Measurements from ENCODE around the gene PDE1A. TPM values are rescaled to one million over a fixed set of nuclear protein-coding genes. Genes with fewer than 3 reads are reported as not detected.
"Not testable (repeated sequence)": the region's sequence is repeated elsewhere in the genome, so short reads cannot be mapped to it uniquely, and the experiment has no call there.

Gene PDE1A
- total and polyA plus RNA-seq, 10 of the 15 experiments (the other 5 are each of a cell fraction or from before 2014, with no cell fraction given) = 1.1 TPM; not detected in 9

DNA sequence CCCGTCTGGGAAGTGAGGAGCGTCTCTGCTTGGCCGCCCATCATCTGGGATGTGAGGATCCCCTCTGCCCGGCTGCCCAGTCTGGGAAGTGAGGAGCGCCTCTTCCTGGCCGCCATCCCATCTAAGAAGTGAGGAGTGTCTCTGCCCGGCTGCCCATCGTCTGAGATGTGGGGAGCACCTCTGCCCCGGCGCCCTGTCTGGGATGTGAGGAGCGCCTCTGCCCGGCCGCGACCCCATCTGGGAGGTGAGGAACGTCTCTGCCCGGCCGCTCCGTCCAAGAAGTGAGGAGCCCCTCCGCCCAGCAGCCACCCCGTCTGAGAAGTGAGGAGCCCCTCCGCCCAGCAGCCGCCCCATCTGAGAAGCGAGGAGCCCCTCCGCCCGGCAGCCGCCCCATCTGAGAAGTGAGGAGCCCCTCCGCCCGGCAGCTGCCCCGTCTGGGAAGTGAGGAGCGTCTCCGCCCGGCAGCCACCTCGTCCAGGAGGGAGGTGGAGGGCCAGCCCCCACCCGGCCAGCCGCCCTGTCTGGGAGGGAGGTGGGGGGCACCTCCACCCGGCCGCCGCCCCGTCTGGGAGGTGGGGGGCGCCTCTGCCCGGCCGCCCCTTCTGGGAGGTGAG lies 40.5 kb downstream of the PDE1A start:
- H3K36me3 ChIP-seq (ENCODE audit: control insufficient read depth in 2 of 2, insufficient read depth in 2 of 2, low read length in 1 of 2); H3K4me3 ChIP-seq; H3K9me3 ChIP-seq (replicated peaks; ENCODE audit: control insufficient read depth, insufficient read depth, low read length); BruUV-seq (replicated peaks); DNase-seq (ENCODE audit: low read depth, low spot score); H3K27me3 ChIP-seq (replicated peaks in 1 of 2; ENCODE audit: control insufficient read depth in 2 of 2, insufficient read depth in 2 of 2, low read length in 1 of 2); H3K79me2 ChIP-seq (ENCODE audit: control insufficient read depth, insufficient read depth, low read length); FAIRE-seq; SMC1A ChIA-PET (ENCODE audit: uncharacterized antibody, unreplicated experiment); POLR2A ChIA-PET; H3K27ac ChIP-seq (ENCODE audit: control insufficient read depth, insufficient read depth); H3K4me1 ChIP-seq (ENCODE audit: control insufficient read depth, insufficient read depth, low read length); H3K9ac ChIP-seq (ENCODE audit: control insufficient read depth, insufficient read depth, low read length); ATAC-seq; H3K4me2 ChIP-seq (ENCODE audit: control insufficient read depth, insufficient read depth); in situ Hi-C loops (cut with MboI); H2AFZ ChIP-seq (ENCODE audit: control insufficient read depth, low read depth, low read length); RAD21 ChIA-PET (ENCODE audit: unreplicated experiment); intact Hi-C loops (cut with micrococcal nuclease; ENCODE audit: unreplicated experiment); H4K20me1 ChIP-seq (ENCODE audit: control insufficient read depth, insufficient read depth): not testable (repeated sequence)
- CTCF ChIA-PET = interaction anchor here (1.0 kb wide), 1 partner anchor 18 kb away, joined by 3 read pairs; no protein-coding TSS in a partner anchor
- 79% methylated on average over 15 of the region's 42 CpGs for WGBS (ENCODE audit: insufficient coverage, insufficient replicate concordance, low lambda C conversion rate, missing lambda C conversion rate)

- intact Hi-C loops (cut with micrococcal nuclease; ENCODE audit: unreplicated experiment) (no loop called here), in situ Hi-C loops (cut with MboI) (no loop called here)
- DNase-seq (ENCODE audit: low read depth, low spot score) (no peak), FAIRE-seq (no peak), ATAC-seq (no peak)
- no TSS peak for BruUV-seq (replicated peaks)
- RAD21 ChIA-PET (ENCODE audit: unreplicated experiment) = no interaction called here
- Histone ChIP-seq H3K27me3 (replicated peaks in 1 of 2; ENCODE audit: control insufficient read depth in 2 of 2, insufficient read depth in 2 of 2, low read length in 1 of 2) (no peaks in the 10 kb centered on the region), H4K20me1 (ENCODE audit: control insufficient read depth, insufficient read depth) (no peaks in the 10 kb centered on the region), H3K4me3 (no peak overlapping the region), H3K79me2 (ENCODE audit: control insufficient read depth, insufficient read depth, low read length) (no peaks in the 10 kb centered on the region), H3K9me3 (replicated peaks; ENCODE audit: control insufficient read depth, insufficient read depth, low read length) (no peaks in the 10 kb centered on the region), H3K4me1 (ENCODE audit: control insufficient read depth, insufficient read depth, low read length) (no peaks in the 10 kb centered on the region), H3K36me3 (ENCODE audit: control insufficient read depth in 2 of 2, insufficient read depth in 2 of 2, low read length in 1 of 2) (no peaks in the 10 kb centered on the region), H3K27ac (ENCODE audit: control insufficient read depth, insufficient read depth) (no peak overlapping the region), H3K9ac (ENCODE audit: control insufficient read depth, insufficient read depth, low read length) (no peak overlapping the region), H3K4me2 (ENCODE audit: control insufficient read depth, insufficient read depth) (no peak overlapping the region), H2AFZ (ENCODE audit: control insufficient read depth, low read depth, low read length) (no peak overlapping the region)
- SMC1A ChIA-PET (ENCODE audit: uncharacterized antibody, unreplicated experiment) = interaction anchor here (1.2 kb wide), 1 partner anchor 9 kb away, joined by 4 read pairs; no protein-coding TSS in a partner anchor
- CTCF ChIA-PET = no interaction called here
- POLR2A ChIA-PET = no interaction called here
- no peak for TF ChIP-seq SRF (IDR thresholded peaks at IDR 0.05; ENCODE audit: low read depth in 2 of 2, low read length in 2 of 2)
- TF ChIP-seq ETV6 (conservative IDR thresholded peaks at IDR 0.05 in 1 of 2, IDR thresholded peaks at IDR 0.05 in 1 of 2; ENCODE audit: borderline replicate concordance in 1 of 2, low read depth in 1 of 2) = no peak
- TF ChIP-seq ZNF217 (IDR thresholded peaks at IDR 0.05) = no peak
- no peak for TF ChIP-seq SUPT20H (IDR thresholded peaks at IDR 0.05; ENCODE audit: borderline replicate concordance, control insufficient read depth, low read depth, low read length)
- no peak for TF ChIP-seq JUNB (IDR thresholded peaks at IDR 0.05)
- no peak for TF ChIP-seq WRNIP1 (IDR thresholded peaks at IDR 0.05; ENCODE audit: borderline replicate concordance, low read depth, low read length)
- TF ChIP-seq NFYA (IDR thresholded peaks at IDR 0.05; ENCODE audit: borderline replicate concordance, low read depth, low read length) = no peak
- TF ChIP-seq ZBTB40 (IDR thresholded peaks at IDR 0.05; ENCODE audit: borderline replicate concordance) = no peak
- no peak for TF ChIP-seq ZSCAN29 (IDR thresholded peaks at IDR 0.05)
- no peak for TF ChIP-seq FOXK2 (IDR thresholded peaks at IDR 0.05)
- no peak for TF ChIP-seq MYB (IDR thresholded peaks at IDR 0.05; ENCODE audit: borderline replicate concordance, low read depth, low read length)
- TF ChIP-seq, protein P1, sequence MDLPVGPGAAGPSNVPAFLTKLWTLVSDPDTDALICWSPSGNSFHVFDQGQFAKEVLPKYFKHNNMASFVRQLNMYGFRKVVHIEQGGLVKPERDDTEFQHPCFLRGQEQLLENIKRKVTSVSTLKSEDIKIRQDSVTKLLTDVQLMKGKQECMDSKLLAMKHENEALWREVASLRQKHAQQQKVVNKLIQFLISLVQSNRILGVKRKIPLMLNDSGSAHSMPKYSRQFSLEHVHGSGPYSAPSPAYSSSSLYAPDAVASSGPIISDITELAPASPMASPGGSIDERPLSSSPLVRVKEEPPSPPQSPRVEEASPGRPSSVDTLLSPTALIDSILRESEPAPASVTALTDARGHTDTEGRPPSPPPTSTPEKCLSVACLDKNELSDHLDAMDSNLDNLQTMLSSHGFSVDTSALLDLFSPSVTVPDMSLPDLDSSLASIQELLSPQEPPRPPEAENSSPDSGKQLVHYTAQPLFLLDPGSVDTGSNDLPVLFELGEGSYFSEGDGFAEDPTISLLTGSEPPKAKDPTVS (IDR thresholded peaks at IDR 0.05; ENCODE audit: low read depth, low read length) = no peak
Observed at GRCh38 chr2:182384860-182385259, 42.0 kb downstream of the PDE1A start.

Measured in GM12878 (cell line).